ENCODE measurements around the gene PTPRZ1. TPM values are rescaled to one million over a fixed set of nuclear protein-coding genes. Genes with fewer than 3 reads are reported as not detected.

Gene PTPRZ1
- total and polyA plus RNA-seq, 4 donors = 0.07 to 0.17 (median 0.09) TPM; not detected in 1

DNA sequence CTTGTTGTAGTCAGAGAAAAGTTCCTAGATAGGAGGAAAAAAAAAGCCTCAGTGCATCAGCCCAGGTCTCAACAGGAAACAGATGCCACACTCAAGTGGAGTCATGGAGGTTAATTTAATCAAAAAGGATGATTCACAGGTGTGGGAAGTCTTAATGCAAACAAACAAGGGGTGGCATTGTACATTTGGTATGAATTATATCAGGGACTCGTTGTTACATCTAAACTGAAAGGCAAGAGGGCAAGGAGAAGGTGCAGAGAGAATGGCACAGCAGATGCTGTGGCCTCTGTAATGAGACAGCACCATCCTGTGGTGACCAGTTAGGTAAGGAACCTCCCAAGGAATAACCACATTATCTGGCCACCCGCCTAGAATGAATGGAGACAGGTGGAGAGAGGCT lies 133.7 kb downstream of the PTPRZ1 start (continued):
- TF ChIP-seq, protein P1, sequence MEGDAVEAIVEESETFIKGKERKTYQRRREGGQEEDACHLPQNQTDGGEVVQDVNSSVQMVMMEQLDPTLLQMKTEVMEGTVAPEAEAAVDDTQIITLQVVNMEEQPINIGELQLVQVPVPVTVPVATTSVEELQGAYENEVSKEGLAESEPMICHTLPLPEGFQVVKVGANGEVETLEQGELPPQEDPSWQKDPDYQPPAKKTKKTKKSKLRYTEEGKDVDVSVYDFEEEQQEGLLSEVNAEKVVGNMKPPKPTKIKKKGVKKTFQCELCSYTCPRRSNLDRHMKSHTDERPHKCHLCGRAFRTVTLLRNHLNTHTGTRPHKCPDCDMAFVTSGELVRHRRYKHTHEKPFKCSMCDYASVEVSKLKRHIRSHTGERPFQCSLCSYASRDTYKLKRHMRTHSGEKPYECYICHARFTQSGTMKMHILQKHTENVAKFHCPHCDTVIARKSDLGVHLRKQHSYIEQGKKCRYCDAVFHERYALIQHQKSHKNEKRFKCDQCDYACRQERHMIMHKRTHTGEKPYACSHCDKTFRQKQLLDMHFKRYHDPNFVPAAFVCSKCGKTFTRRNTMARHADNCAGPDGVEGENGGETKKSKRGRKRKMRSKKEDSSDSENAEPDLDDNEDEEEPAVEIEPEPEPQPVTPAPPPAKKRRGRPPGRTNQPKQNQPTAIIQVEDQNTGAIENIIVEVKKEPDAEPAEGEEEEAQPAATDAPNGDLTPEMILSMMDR (IDR thresholded peaks at IDR 0.05; ENCODE audit: low read depth, low read length, missing input control) = no peak

DNA sequence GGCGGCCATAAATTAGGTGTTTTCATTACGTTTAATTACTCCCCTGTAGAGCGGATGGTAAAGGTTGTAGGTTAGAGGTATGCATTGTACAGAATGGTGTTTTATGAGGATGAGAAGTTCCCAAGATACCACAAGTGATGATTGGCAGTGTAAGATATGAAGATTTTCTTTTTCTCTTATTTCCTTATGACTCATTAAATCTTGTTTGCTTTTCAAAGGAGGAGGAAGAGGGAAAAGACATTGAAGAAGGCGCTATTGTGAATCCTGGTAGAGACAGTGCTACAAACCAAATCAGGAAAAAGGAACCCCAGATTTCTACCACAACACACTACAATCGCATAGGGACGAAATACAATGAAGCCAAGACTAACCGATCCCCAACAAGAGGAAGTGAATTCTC lies 137.2 kb downstream of the PTPRZ1 start:
- Histone ChIP-seq H3K36me3 (ENCODE audit: control insufficient read depth in 4 of 4, insufficient read depth in 3 of 4, low read depth in 1 of 4, low read length in 3 of 4) (no peaks in the 10 kb centered on the region), H3K27me3 (ENCODE audit: control insufficient read depth in 4 of 4, insufficient read depth in 4 of 4, low read length in 3 of 4) (no peaks in the 10 kb centered on the region), H3K9me3 (ENCODE audit: control insufficient read depth in 4 of 4, low read length in 3 of 4) (no peaks in the 10 kb centered on the region), H3K4me1 (ENCODE audit: control insufficient read depth in 4 of 4, insufficient read depth in 4 of 4, low read length in 3 of 4) (no peaks in the 10 kb centered on the region), H3K4me3 (ENCODE audit: low read depth in 1 of 3, low read length in 3 of 3) (no peak overlapping the region), H3K27ac (ENCODE audit: low read depth in 1 of 2, low read length in 2 of 2) (no peak overlapping the region), H3K9ac (ENCODE audit: low read depth in 1 of 2, low read length in 2 of 2) (no peak overlapping the region)
- TF ChIP-seq SP1 (IDR thresholded peaks at IDR 0.05) = no peak
- TF ChIP-seq, protein P1 (IDR thresholded peaks at IDR 0.05; ENCODE audit: low read depth, low read length, missing input control) = no peak
- no peak for TF ChIP-seq TAF1 (conservative IDR thresholded peaks at IDR 0.05)
- TF ChIP-seq, protein P2, sequence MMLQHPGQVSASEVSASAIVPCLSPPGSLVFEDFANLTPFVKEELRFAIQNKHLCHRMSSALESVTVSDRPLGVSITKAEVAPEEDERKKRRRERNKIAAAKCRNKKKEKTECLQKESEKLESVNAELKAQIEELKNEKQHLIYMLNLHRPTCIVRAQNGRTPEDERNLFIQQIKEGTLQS (IDR thresholded peaks at IDR 0.05) = no peak
- no peak for TF ChIP-seq FOXA2 (IDR thresholded peaks at IDR 0.05)
- TF ChIP-seq RXRA (IDR thresholded peaks at IDR 0.05) = no peak
- TF ChIP-seq, protein P3, sequence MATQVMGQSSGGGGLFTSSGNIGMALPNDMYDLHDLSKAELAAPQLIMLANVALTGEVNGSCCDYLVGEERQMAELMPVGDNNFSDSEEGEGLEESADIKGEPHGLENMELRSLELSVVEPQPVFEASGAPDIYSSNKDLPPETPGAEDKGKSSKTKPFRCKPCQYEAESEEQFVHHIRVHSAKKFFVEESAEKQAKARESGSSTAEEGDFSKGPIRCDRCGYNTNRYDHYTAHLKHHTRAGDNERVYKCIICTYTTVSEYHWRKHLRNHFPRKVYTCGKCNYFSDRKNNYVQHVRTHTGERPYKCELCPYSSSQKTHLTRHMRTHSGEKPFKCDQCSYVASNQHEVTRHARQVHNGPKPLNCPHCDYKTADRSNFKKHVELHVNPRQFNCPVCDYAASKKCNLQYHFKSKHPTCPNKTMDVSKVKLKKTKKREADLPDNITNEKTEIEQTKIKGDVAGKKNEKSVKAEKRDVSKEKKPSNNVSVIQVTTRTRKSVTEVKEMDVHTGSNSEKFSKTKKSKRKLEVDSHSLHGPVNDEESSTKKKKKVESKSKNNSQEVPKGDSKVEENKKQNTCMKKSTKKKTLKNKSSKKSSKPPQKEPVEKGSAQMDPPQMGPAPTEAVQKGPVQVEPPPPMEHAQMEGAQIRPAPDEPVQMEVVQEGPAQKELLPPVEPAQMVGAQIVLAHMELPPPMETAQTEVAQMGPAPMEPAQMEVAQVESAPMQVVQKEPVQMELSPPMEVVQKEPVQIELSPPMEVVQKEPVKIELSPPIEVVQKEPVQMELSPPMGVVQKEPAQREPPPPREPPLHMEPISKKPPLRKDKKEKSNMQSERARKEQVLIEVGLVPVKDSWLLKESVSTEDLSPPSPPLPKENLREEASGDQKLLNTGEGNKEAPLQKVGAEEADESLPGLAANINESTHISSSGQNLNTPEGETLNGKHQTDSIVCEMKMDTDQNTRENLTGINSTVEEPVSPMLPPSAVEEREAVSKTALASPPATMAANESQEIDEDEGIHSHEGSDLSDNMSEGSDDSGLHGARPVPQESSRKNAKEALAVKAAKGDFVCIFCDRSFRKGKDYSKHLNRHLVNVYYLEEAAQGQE (IDR thresholded peaks at IDR 0.05) = no peak
- TF ChIP-seq EGR1 (IDR thresholded peaks at IDR 0.05; ENCODE audit: low read depth in 2 of 2) = no peak
- no peak for TF ChIP-seq YY1 (IDR thresholded peaks at IDR 0.05)
- no peak for TF ChIP-seq RAD21 (IDR thresholded peaks at IDR 0.05)
- WGBS = 94% methylated on average over 7 of the region's 7 CpGs
- DNase-seq (ENCODE audit: low spot score) = no peak

DNA sequence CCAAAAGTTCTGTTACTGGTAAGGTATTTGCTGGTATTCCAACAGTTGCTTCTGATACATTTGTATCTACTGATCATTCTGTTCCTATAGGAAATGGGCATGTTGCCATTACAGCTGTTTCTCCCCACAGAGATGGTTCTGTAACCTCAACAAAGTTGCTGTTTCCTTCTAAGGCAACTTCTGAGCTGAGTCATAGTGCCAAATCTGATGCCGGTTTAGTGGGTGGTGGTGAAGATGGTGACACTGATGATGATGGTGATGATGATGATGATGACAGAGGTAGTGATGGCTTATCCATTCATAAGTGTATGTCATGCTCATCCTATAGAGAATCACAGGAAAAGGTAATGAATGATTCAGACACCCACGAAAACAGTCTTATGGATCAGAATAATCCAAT lies 140.1 kb downstream of the PTPRZ1 start:
- no peak for DNase-seq (ENCODE audit: low spot score)
- Histone ChIP-seq H3K4me3 (ENCODE audit: low read depth in 1 of 3, low read length in 3 of 3) (no peak overlapping the region), H3K4me1 (ENCODE audit: control insufficient read depth in 4 of 4, insufficient read depth in 4 of 4, low read length in 3 of 4) (no peaks in the 10 kb centered on the region), H3K27ac (ENCODE audit: low read depth in 1 of 2, low read length in 2 of 2) (no peak overlapping the region), H3K9ac (ENCODE audit: low read depth in 1 of 2, low read length in 2 of 2) (no peak overlapping the region), H3K27me3 (ENCODE audit: control insufficient read depth in 4 of 4, insufficient read depth in 4 of 4, low read length in 3 of 4) (no peaks in the 10 kb centered on the region), H3K9me3 (ENCODE audit: control insufficient read depth in 4 of 4, low read length in 3 of 4) (no peaks in the 10 kb centered on the region), H3K36me3 (ENCODE audit: control insufficient read depth in 4 of 4, insufficient read depth in 3 of 4, low read depth in 1 of 4, low read length in 3 of 4) (no peaks in the 10 kb centered on the region)
- TF ChIP-seq FOXA2 (IDR thresholded peaks at IDR 0.05) = no peak
- TF ChIP-seq NR2F2 (IDR thresholded peaks at IDR 0.05) = no peak
- no peak for TF ChIP-seq HNF4G (IDR thresholded peaks at IDR 0.05)
- TF ChIP-seq TAF1 (conservative IDR thresholded peaks at IDR 0.05) = no peak
- TF ChIP-seq RXRA (IDR thresholded peaks at IDR 0.05) = no peak
- no peak for TF ChIP-seq HNF4A (conservative IDR thresholded peaks at IDR 0.05)
- TF ChIP-seq, protein P4, sequence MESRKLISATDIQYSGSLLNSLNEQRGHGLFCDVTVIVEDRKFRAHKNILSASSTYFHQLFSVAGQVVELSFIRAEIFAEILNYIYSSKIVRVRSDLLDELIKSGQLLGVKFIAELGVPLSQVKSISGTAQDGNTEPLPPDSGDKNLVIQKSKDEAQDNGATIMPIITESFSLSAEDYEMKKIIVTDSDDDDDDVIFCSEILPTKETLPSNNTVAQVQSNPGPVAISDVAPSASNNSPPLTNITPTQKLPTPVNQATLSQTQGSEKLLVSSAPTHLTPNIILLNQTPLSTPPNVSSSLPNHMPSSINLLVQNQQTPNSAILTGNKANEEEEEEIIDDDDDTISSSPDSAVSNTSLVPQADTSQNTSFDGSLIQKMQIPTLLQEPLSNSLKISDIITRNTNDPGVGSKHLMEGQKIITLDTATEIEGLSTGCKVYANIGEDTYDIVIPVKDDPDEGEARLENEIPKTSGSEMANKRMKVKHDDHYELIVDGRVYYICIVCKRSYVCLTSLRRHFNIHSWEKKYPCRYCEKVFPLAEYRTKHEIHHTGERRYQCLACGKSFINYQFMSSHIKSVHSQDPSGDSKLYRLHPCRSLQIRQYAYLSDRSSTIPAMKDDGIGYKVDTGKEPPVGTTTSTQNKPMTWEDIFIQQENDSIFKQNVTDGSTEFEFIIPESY (IDR thresholded peaks at IDR 0.05) = no peak
- no peak for TF ChIP-seq RAD21 (IDR thresholded peaks at IDR 0.05)
- TF ChIP-seq FOXA1 (IDR thresholded peaks at IDR 0.05) = no peak
- no peak for TF ChIP-seq EGR1 (IDR thresholded peaks at IDR 0.05; ENCODE audit: low read depth in 2 of 2)
- TF ChIP-seq, protein P1 (IDR thresholded peaks at IDR 0.05; ENCODE audit: low read depth, low read length, missing input control) = no peak
- 67% methylated on average over 2 of the region's 2 CpGs for WGBS
